Cardiac septum (tissue), 1 donor: ENCODE data around the gene KLC3. TPM values are rescaled to one million over a fixed set of nuclear protein-coding genes. Genes with fewer than 3 reads are reported as not detected.

Experiments
- DNase-seq: peaks from one replicate; pipeline ENCODE4 v3.0.0-alpha.2; 2020; ENCODE audit warnings: low spot score
- intact Hi-C: fragments of 100-400 bp; cut with DNase I; formaldehyde crosslinking; loops from one replicate; pipeline ENCODE4 v1.14.0; 2022
- total RNA-seq: library from RNA; stranded (reverse); fragmentation: NEBNext Ultra II Directional; extraction: Animal tissue kit (Norgen Biotek cat#: 25700); gene quantifications from one replicate; pipeline ENCODE4 v1.2.1, GENCODE V29; 2021
- donor health status: DM: no; HTN: no; CAD: no.

KLC3 gene
- total RNA-seq, 1 donor from 2014 or later: not detected

GRCh38 chr19:45344621-45345505 is 4.3 kb downstream of the KLC3 start:
- no peak for DNase-seq
- intact Hi-C loops: loop anchor here (10.0 kb wide), 1 partner anchor 150 kb away; no protein-coding TSS in a partner anchor

GRCh38 chr19:45345506-45345860 is 4.9 kb downstream of the KLC3 start:
- intact Hi-C loops: loop anchor here (10.0 kb wide), 1 partner anchor 151 kb away; no protein-coding TSS in a partner anchor
- no peak for DNase-seq

GRCh38 chr19:45346449-45346848 is 5.9 kb downstream of the KLC3 start:
- intact Hi-C loops: loop anchor here (10.0 kb wide), 1 partner anchor 152 kb away; no protein-coding TSS in a partner anchor
- DNase-seq: no peak

GRCh38 chr19:45347570-45348366 is 7.2 kb downstream of the KLC3 start:
- DNase-seq: no peak
- intact Hi-C loops: loop anchor here (10.0 kb wide), 1 partner anchor 153 kb away; no protein-coding TSS in a partner anchor

GRCh38 chr19:45348367-45349125 is 8.0 kb downstream of the KLC3 start:
- intact Hi-C loops: loop anchor here (10.0 kb wide), 1 partner anchor 154 kb away; no protein-coding TSS in a partner anchor
- DNase-seq: no peak

GRCh38 chr19:45349126-45349415 is 8.5 kb downstream of the KLC3 start:
- intact Hi-C loops: loop anchor here (10.0 kb wide), 1 partner anchor 154 kb away; no protein-coding TSS in a partner anchor

GRCh38 chr19:45349430-45349941 is 8.9 kb downstream of the KLC3 start:
- DNase-seq: no peak
- intact Hi-C loops: loop anchor here (10.0 kb wide), 1 partner anchor 155 kb away; no protein-coding TSS in a partner anchor

More at GRCh38 chr19:45349126-45349415, 8.5 kb downstream of the KLC3 start:
- no peak for DNase-seq

- intact Hi-C loops: no loop called here
- no peak for DNase-seq
These were observed 10.0 kb downstream of the KLC3 start for GRCh38 chr19:45350477-45351058.

GRCh38 chr19:45351401-45351952 is 10.9 kb downstream of the KLC3 start:
- DNase-seq: no peak
- intact Hi-C loops: no loop called here

GRCh38 chr19:45352062-45352461 is 11.5 kb downstream of the KLC3 start:
- DNase-seq: no peak
- intact Hi-C loops: no loop called here

- no peak for DNase-seq
These were observed 11.9 kb downstream of the KLC3 start for GRCh38 chr19:45352471-45352870.

GRCh38 chr19:45352914-45353796 is 12.6 kb downstream of the KLC3 start:
- DNase-seq: no peak
- intact Hi-C loops: no loop called here

More at GRCh38 chr19:45352471-45352870, 11.9 kb downstream of the KLC3 start:
- intact Hi-C loops: no loop called here

GRCh38 chr19:45354241-45354842 is 13.8 kb downstream of the KLC3 start:
- intact Hi-C loops: no loop called here
- no peak for DNase-seq

GRCh38 chr19:45355402-45355801 is 14.9 kb downstream of the KLC3 start:
- no peak for DNase-seq
- intact Hi-C loops: no loop called here

GRCh38 chr19:45355910-45356309 is 15.4 kb downstream of the KLC3 start:
- no peak for DNase-seq
- intact Hi-C loops: no loop called here

GRCh38 chr19:45356760-45357444 is 16.4 kb downstream of the KLC3 start:
- intact Hi-C loops: no loop called here
- no peak for DNase-seq

- intact Hi-C loops: no loop called here
These were observed 16.9 kb downstream of the KLC3 start for GRCh38 chr19:45357445-45357783.

More at GRCh38 chr19:45357445-45357783, 16.9 kb downstream of the KLC3 start:
- DNase-seq: no peak
